ENCODE measurements around the gene CHRNB1. TPM values are rescaled to one million over a fixed set of nuclear protein-coding genes. Genes with fewer than 3 reads are reported as not detected.

Gene CHRNB1
- total and polyA plus RNA-seq, 5 experiments from 2014 or later = 5.4 to 24.5 (median 18.1) TPM

GRCh38 chr17:7440113-7440833 is 4.6 kb upstream of the CHRNB1 start:
- no peaks in the 10 kb centered on the region for H3K36me3 Mint-ChIP-seq
- peak overlapping the region in 8 of 10 donors; percentile 3 to 81 (median 74) for H3K27ac Mint-ChIP-seq
- POLR2A ChIA-PET = interaction anchor here (0.7 to 8.3 kb wide), 12 partner anchors 8 to 396 kb away, joined by 3 to 133 read pairs (median 4); partner anchors contain the start of genes ACAP1, POLR2A, TMEM95 and ZBTB4
- peaks cover 27 to 51% (median 42%) of the 10 kb centered on the region in 4 donors for H3K4me1 Mint-ChIP-seq
- DNase-seq (peak in 5 of 10 donors; percentile 21 to 44 (median 29)), ATAC-seq (no peak)
- no peaks in the 10 kb centered on the region for H3K9me3 Mint-ChIP-seq
- H3K4me3 Mint-ChIP-seq = peak overlapping the region; percentile 80 to 95 (median 86)
- peaks cover 9 to 65% (median 30%) of the 10 kb centered on the region in 5 donors for H3K27me3 Mint-ChIP-seq

- DNase-seq (no peak), ATAC-seq (no peak)
- H3K9me3 Mint-ChIP-seq = no peaks in the 10 kb centered on the region
- H3K4me1 Mint-ChIP-seq = peaks cover 32 to 54% (median 46%) of the 10 kb centered on the region in 4 donors
- H3K4me3 Mint-ChIP-seq = peak overlapping the region in 8 of 10 donors; percentile 80 to 95 (median 86)
- peak overlapping the region in 1 of 10 donors; percentile 34 for H3K27ac Mint-ChIP-seq
- H3K27me3 Mint-ChIP-seq = peaks cover 12 to 70% (median 34%) of the 10 kb centered on the region in 5 donors
- H3K36me3 Mint-ChIP-seq = no peaks in the 10 kb centered on the region
- POLR2A ChIA-PET = interaction anchor here (0.7 to 8.3 kb wide), 10 partner anchors 13 to 395 kb away, joined by 3 to 133 read pairs (median 4); partner anchors contain the start of genes ACAP1, POLR2A and ZBTB4
Measured at GRCh38 chr17:7440834-7441195, 4.0 kb upstream of the CHRNB1 start.

- H3K9me3 Mint-ChIP-seq = no peaks in the 10 kb centered on the region
- DNase-seq (no peak), ATAC-seq (no peak)
- peak overlapping the region in 1 of 10 donors; percentile 39 for H3K4me3 Mint-ChIP-seq
- H3K4me1 Mint-ChIP-seq = peaks cover 30 to 55% (median 46%) of the 10 kb centered on the region in 4 donors
- H3K36me3 Mint-ChIP-seq = no peaks in the 10 kb centered on the region
- no peak overlapping the region for H3K27ac Mint-ChIP-seq
- POLR2A ChIA-PET = interaction anchor here (0.7 to 8.3 kb wide), 8 partner anchors 13 to 105 kb away, joined by 3 to 133 read pairs (median 4); partner anchors contain the start of genes ACAP1, POLR2A and ZBTB4
- peaks cover 13 to 75% (median 37%) of the 10 kb centered on the region in 5 donors for H3K27me3 Mint-ChIP-seq
Measured at GRCh38 chr17:7441266-7441665, 3.6 kb upstream of the CHRNB1 start.

GRCh38 chr17:7442142-7442541 is 2.7 kb upstream of the CHRNB1 start:
- H3K27me3 Mint-ChIP-seq = peaks cover 16 to 80% (median 38%) of the 10 kb centered on the region in 5 donors
- ATAC-seq = no peak
- peaks cover 29 to 50% (median 44%) of the 10 kb centered on the region in 4 donors for H3K4me1 Mint-ChIP-seq
- POLR2A ChIA-PET = interaction anchor here (1.5 to 8.3 kb wide), 4 partner anchors 12 to 49 kb away, joined by 3 to 133 read pairs (median 28); partner anchors contain the start of genes POLR2A and ZBTB4
- peak overlapping the region in 2 of 10 donors; percentile 7 to 53 for H3K27ac Mint-ChIP-seq
- H3K36me3 Mint-ChIP-seq = no peaks in the 10 kb centered on the region
- DNase-seq = no peak
- peak overlapping the region in 5 of 10 donors; percentile 1 to 36 (median 23) for H3K4me3 Mint-ChIP-seq
- no peaks in the 10 kb centered on the region for H3K9me3 Mint-ChIP-seq

- Mint-ChIP-seq H3K9me3 (no peaks in the 10 kb centered on the region), H3K27me3 (peaks cover 19 to 81% (median 43%) of the 10 kb centered on the region in 5 donors), H3K27ac (peak overlapping the region in 1 of 10 donors; percentile 37), H3K36me3 (peaks cover 0 to 4% (median 0%) of the 10 kb centered on the region in 3 donors), H3K4me1 (peaks cover 24 to 41% (median 34%) of the 10 kb centered on the region in 4 donors), H3K4me3 (peak overlapping the region in 5 of 10 donors; percentile 35 to 84 (median 71))
- DNase-seq = no peak
- POLR2A ChIA-PET = interaction anchor here (0.6 to 5.7 kb wide), 8 partner anchors 8 to 135 kb away, joined by 3 to 74 read pairs (median 18); partner anchors contain the start of genes POLR2A, SLC35G6, TMEM102 and ZBTB4
- no peak for ATAC-seq
Measured at GRCh38 chr17:7443499-7444485, 1.1 kb upstream of the CHRNB1 start.

- peaks cover 14 to 65% (median 37%) of the 10 kb centered on the region in 5 donors for H3K27me3 Mint-ChIP-seq
- H3K4me1 Mint-ChIP-seq = peaks cover 16 to 27% (median 24%) of the 10 kb centered on the region in 4 donors
- H3K4me3 Mint-ChIP-seq = peak overlapping the region; percentile 75 to 94 (median 86)
- ATAC-seq (peak; percentile 91 to 93), DNase-seq (peak in 7 of 10 donors; percentile 17 to 75 (median 41))
- POLR2A ChIA-PET = interaction anchor here (0.8 to 5.7 kb wide), 11 partner anchors 9 to 115 kb away, joined by 3 to 74 read pairs (median 8); partner anchors contain the start of genes POLR2A, SLC35G6, TMEM102 and ZBTB4
- H3K36me3 Mint-ChIP-seq = peaks cover 0 to 4% (median 0%) of the 10 kb centered on the region in 3 donors
- no peaks in the 10 kb centered on the region for H3K9me3 Mint-ChIP-seq
- H3K27ac Mint-ChIP-seq = peak overlapping the region in 8 of 10 donors; percentile 7 to 91 (median 62)
Measured at GRCh38 chr17:7445619-7445968, 733 bp downstream of the CHRNB1 start.

- Mint-ChIP-seq H3K4me3 (peak overlapping the region in 1 of 10 donors; percentile 37), H3K9me3 (no peaks in the 10 kb centered on the region), H3K27me3 (peaks cover 7 to 36% (median 24%) of the 10 kb centered on the region in 5 donors), H3K27ac (peak overlapping the region in 1 of 10 donors; percentile 25), H3K36me3 (peaks cover 0 to 4% (median 0%) of the 10 kb centered on the region in 3 donors), H3K4me1 (peaks cover 17 to 28% (median 23%) of the 10 kb centered on the region in 4 donors)
- DNase-seq (no peak), ATAC-seq (no peak)
- POLR2A ChIA-PET = interaction anchor here (0.9 to 5.7 kb wide), 4 partner anchors 9 to 37 kb away, joined by 3 to 74 read pairs (median 32); partner anchors contain the start of genes FGF11, POLR2A, SLC35G6 and ZBTB4
Measured at GRCh38 chr17:7448461-7448860, 3.6 kb downstream of the CHRNB1 start.

GRCh38 chr17:7459961-7460545 is 15.2 kb downstream of the CHRNB1 start:
- no peak for ATAC-seq

GRCh38 chr17:7460850-7461660 is 16.2 kb downstream of the CHRNB1 start:
- ATAC-seq = no peak
- POLR2A ChIA-PET = interaction anchor here (0.7 to 18.5 kb wide), 5 partner anchors 15 to 25 kb away, joined by 3 to 295 read pairs (median 3); partner anchors contain the start of genes POLR2A, SLC35G6, TMEM102 and ZBTB4
- Mint-ChIP-seq H3K27ac (peak overlapping the region in 7 of 10 donors; percentile 43 to 84 (median 56)), H3K36me3 (peaks cover 0 to 29% (median 0%) of the 10 kb centered on the region in 3 donors), H3K27me3 (no peaks in the 10 kb centered on the region), H3K4me3 (no peak overlapping the region), H3K4me1 (peaks cover 11 to 27% (median 18%) of the 10 kb centered on the region in 4 donors), H3K9me3 (no peaks in the 10 kb centered on the region)
- DNase-seq = no peak

More at GRCh38 chr17:7459961-7460545, 15.2 kb downstream of the CHRNB1 start:
- Mint-ChIP-seq H3K36me3 (peaks cover 0 to 26% (median 4%) of the 10 kb centered on the region in 3 donors), H3K4me1 (peaks cover 13 to 28% (median 23%) of the 10 kb centered on the region in 4 donors), H3K27ac (peak overlapping the region in 5 of 10 donors; percentile 31 to 70 (median 55)), H3K9me3 (no peaks in the 10 kb centered on the region), H3K4me3 (no peak overlapping the region), H3K27me3 (no peaks in the 10 kb centered on the region)
- POLR2A ChIA-PET = interaction anchor here (0.9 to 18.5 kb wide), 5 partner anchors 16 to 101 kb away, joined by 3 to 295 read pairs (median 3); partner anchors contain the start of genes POLR2A, SLC35G6, TMEM102 and ZBTB4
- no peak for DNase-seq

All from naive thymus-derived CD8-positive, alpha-beta T cell (primary cell).